Measurements from ENCODE around the gene PACS1. TPM values are rescaled to one million over a fixed set of nuclear protein-coding genes. Genes with fewer than 3 reads are reported as not detected.

Gene PACS1
- total RNA-seq, 2 experiments from 2014 or later, result 76.3 to 78.3 TPM

- H3K27me3 Mint-ChIP-seq, result no peaks in the 10 kb centered on the region
Observed at GRCh38 chr11:66142370-66143263, 72.5 kb downstream of the PACS1 start.

GRCh38 chr11:66143264-66143566 lies 73.1 kb downstream of the PACS1 start:
- no peak for TF ChIP-seq CTCF (IDR thresholded peaks at IDR 0.05)
- intact Hi-C loops (cut with micrococcal nuclease), result no loop called here
- ChIA-PET CTCF (interaction anchor here (1.2 kb wide), 1 partner anchor 99 kb away, joined by 3 read pairs; no protein-coding TSS in a partner anchor), POLR2A (interaction anchor here (0.7 kb wide), 1 partner anchor 17 kb away, joined by 3 read pairs; no protein-coding TSS in a partner anchor)
- H3K4me1 Mint-ChIP-seq (ENCODE audit: low read depth), result peaks cover 57% of the 10 kb centered on the region
- DNase-seq (no peak), ATAC-seq (no peak)
- H3K4me3 Mint-ChIP-seq, result no peak overlapping the region
- H3K36me3 Mint-ChIP-seq (ENCODE audit: low read depth), result peaks cover 20% of the 10 kb centered on the region
- H3K27me3 Mint-ChIP-seq, result no peaks in the 10 kb centered on the region
- no peaks in the 10 kb centered on the region for H3K9me3 Mint-ChIP-seq
- no peak overlapping the region for H3K27ac Mint-ChIP-seq

More at GRCh38 chr11:66142370-66143263, 72.5 kb downstream of the PACS1 start:
- ATAC-seq (no peak), DNase-seq (no peak)
- POLR2A ChIA-PET, result interaction anchor here (0.7 kb wide), 1 partner anchor 16 kb away, joined by 3 read pairs; no protein-coding TSS in a partner anchor
- CTCF ChIA-PET, result interaction anchor here (1.2 kb wide), 1 partner anchor 98 kb away, joined by 3 read pairs; no protein-coding TSS in a partner anchor
- Mint-ChIP-seq H3K9me3 (no peaks in the 10 kb centered on the region), H3K27ac (no peak overlapping the region), H3K4me3 (no peak overlapping the region), H3K4me1 (ENCODE audit: low read depth) (peaks cover 62% of the 10 kb centered on the region), H3K36me3 (ENCODE audit: low read depth) (peaks cover 20% of the 10 kb centered on the region)
- intact Hi-C loops (cut with micrococcal nuclease), result no loop called here
- TF ChIP-seq CTCF (IDR thresholded peaks at IDR 0.05), result no peak

- ATAC-seq, result no peak
- H3K27me3 Mint-ChIP-seq, result no peaks in the 10 kb centered on the region
- peaks cover 51% of the 10 kb centered on the region for H3K4me1 Mint-ChIP-seq (ENCODE audit: low read depth)
- intact Hi-C loops (cut with micrococcal nuclease), result no loop called here
- H3K27ac Mint-ChIP-seq, result peak overlapping the region; percentile 14
- POLR2A ChIA-PET, result no interaction called here
- no peak for TF ChIP-seq CTCF (IDR thresholded peaks at IDR 0.05)
- H3K36me3 Mint-ChIP-seq (ENCODE audit: low read depth), result peaks cover 20% of the 10 kb centered on the region
- DNase-seq, result no peak
- H3K4me3 Mint-ChIP-seq, result no peak overlapping the region
- CTCF ChIA-PET, result interaction anchor here (0.8 to 1.1 kb wide), 3 partner anchors 75 to 122 kb away, joined by 3 read pairs; no protein-coding TSS in a partner anchor
- no peaks in the 10 kb centered on the region for H3K9me3 Mint-ChIP-seq
Observed at GRCh38 chr11:66143996-66144678, 74.1 kb downstream of the PACS1 start.

GRCh38 chr11:66146074-66146473 lies 76.0 kb downstream of the PACS1 start:
- ATAC-seq (no peak), DNase-seq (no peak)
- CTCF ChIA-PET, result interaction anchor here (1.1 kb wide), 1 partner anchor 11 kb away, joined by 3 read pairs; no protein-coding TSS in a partner anchor
- POLR2A ChIA-PET, result interaction anchor here (1.3 kb wide), 1 partner anchor 9 kb away, joined by 3 read pairs; no protein-coding TSS in a partner anchor
- Mint-ChIP-seq H3K9me3 (no peaks in the 10 kb centered on the region), H3K27ac (no peak overlapping the region), H3K27me3 (no peaks in the 10 kb centered on the region), H3K4me1 (ENCODE audit: low read depth) (peaks cover 54% of the 10 kb centered on the region), H3K4me3 (no peak overlapping the region), H3K36me3 (ENCODE audit: low read depth) (peaks cover 16% of the 10 kb centered on the region)
- intact Hi-C loops (cut with micrococcal nuclease), result no loop called here
- no peak for TF ChIP-seq CTCF (IDR thresholded peaks at IDR 0.05)

Measured in activated CD8-positive, alpha-beta T cell treated with anti-CD3 and anti-CD28 coated beads for 36 hours (primary cell).